ENCODE data around the gene NFASC.

DNA sequence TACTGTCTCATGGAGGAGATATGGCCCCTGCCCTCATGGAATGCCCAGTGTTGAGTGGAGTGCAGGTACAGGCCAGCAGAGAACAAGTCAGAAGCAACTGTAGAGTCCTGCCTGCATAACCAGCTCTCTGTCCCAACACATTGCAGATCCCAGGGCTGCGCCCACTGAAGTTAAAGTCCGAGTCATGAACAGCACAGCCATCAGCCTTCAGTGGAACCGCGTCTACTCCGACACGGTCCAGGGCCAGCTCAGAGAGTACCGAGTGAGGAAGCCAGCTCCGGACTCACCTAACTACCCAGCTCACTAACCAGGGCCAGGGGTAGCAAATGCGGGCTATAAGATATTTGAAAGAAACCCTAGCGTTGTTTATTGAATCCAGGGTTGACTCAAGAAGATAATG, 113.2 kb downstream of the NFASC start:
- TF ChIP-seq, protein P1, sequence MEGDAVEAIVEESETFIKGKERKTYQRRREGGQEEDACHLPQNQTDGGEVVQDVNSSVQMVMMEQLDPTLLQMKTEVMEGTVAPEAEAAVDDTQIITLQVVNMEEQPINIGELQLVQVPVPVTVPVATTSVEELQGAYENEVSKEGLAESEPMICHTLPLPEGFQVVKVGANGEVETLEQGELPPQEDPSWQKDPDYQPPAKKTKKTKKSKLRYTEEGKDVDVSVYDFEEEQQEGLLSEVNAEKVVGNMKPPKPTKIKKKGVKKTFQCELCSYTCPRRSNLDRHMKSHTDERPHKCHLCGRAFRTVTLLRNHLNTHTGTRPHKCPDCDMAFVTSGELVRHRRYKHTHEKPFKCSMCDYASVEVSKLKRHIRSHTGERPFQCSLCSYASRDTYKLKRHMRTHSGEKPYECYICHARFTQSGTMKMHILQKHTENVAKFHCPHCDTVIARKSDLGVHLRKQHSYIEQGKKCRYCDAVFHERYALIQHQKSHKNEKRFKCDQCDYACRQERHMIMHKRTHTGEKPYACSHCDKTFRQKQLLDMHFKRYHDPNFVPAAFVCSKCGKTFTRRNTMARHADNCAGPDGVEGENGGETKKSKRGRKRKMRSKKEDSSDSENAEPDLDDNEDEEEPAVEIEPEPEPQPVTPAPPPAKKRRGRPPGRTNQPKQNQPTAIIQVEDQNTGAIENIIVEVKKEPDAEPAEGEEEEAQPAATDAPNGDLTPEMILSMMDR (IDR thresholded peaks at IDR 0.05) = no peak
- no peak for TF ChIP-seq POLR2A (IDR thresholded peaks at IDR 0.05)
